D721Med (cell line): ENCODE data around the gene RASSF6.

ENCODE experiments used
- DNase-seq: peaks from one replicate; pipeline ENCODE4 v3.0.0; 2011; ENCODE audit warnings: low spot score; ENCODE audit not compliant: insufficient read length
- FAIRE-seq: peaks from 2 replicates; lab custom pipeline; 2011; peaks lifted over from hg19 to GRCh38; lab: Jason Lieb, UNC
- CTCF ChIP-seq: IDR thresholded peaks from 2 replicates; pipeline ENCODE4 v1.5.1; 2012; ENCODE audit warnings: mild to moderate bottlenecking, control low read depth; ENCODE audit not compliant: insufficient read depth; ENCODE audit errors: missing control alignments

RASSF6 gene

GRCh38 chr4:73539386-73539785, 80.8 kb downstream of the RASSF6 start:
- DNase-seq: no peak
- no peak for TF ChIP-seq CTCF
- FAIRE-seq: no peak

- no peak for DNase-seq
- TF ChIP-seq CTCF: no peak
- no peak for FAIRE-seq
Observed at GRCh38 chr4:73538162-73538561, 82.1 kb downstream of the RASSF6 start.

- DNase-seq (no peak), FAIRE-seq (no peak)
- no peak for TF ChIP-seq CTCF
Observed at GRCh38 chr4:73533515-73534422, 86.5 kb downstream of the RASSF6 start.

GRCh38 chr4:73528171-73528570, 92.1 kb downstream of the RASSF6 start:
- DNase-seq (no peak), FAIRE-seq (no peak)
- no peak for TF ChIP-seq CTCF

GRCh38 chr4:73527196-73527595, 93.0 kb downstream of the RASSF6 start:
- TF ChIP-seq CTCF: no peak
- FAIRE-seq: no peak
- DNase-seq: no peak

- peak; percentile 88 for FAIRE-seq
- no peak for TF ChIP-seq CTCF
- no peak for DNase-seq
Observed at GRCh38 chr4:73525611-73526010, 94.6 kb downstream of the RASSF6 start.

GRCh38 chr4:73523126-73523525, 97.1 kb downstream of the RASSF6 start:
- DNase-seq (no peak), FAIRE-seq (no peak)
- no peak for TF ChIP-seq CTCF
